SK-N-SH treated with all-trans-retinoic acid at 6 μM for 48 hours (cell line): ENCODE results near the gene GAGE10.

Experiments used
- ATAC-seq: fragments of 200-7000 bp; cut with Tn5 transposase; 3 replicates; pipeline ENCODE4 v1.9.1; 2020; ENCODE audit warnings: mild to moderate bottlenecking, moderate library complexity
- ARNTL ChIP-seq: fragments of 450-650 bp; formaldehyde crosslinking; IDR thresholded peaks from 2 replicates; pipeline ENCODE4 v1.5.0; 2020; ENCODE audit warnings: low read depth, mild to moderate bottlenecking, moderate library complexity, borderline replicate concordance
- BACH2 ChIP-seq: fragments of 250-450 bp; sonication (Bioruptor Pico); IDR thresholded peaks from 2 replicates; pipeline ENCODE4 v1.9.0; 2021; ENCODE audit warnings: mild to moderate bottlenecking, borderline replicate concordance
- CREB5 ChIP-seq: fragments of 250-450 bp; sonication (Bioruptor Pico); IDR thresholded peaks from 2 replicates; pipeline ENCODE4 v1.5.1; 2020; ENCODE audit warnings: low read depth, mild to moderate bottlenecking, moderate library complexity
- CSDC2 ChIP-seq: fragments of 250-450 bp; sonication (Bioruptor Pico); IDR thresholded peaks from 2 replicates; pipeline ENCODE4 v1.5.0; 2020; ENCODE audit warnings: mild to moderate bottlenecking, moderate library complexity
- ESRRG ChIP-seq: fragments of 250-450 bp; sonication (Bioruptor Pico); IDR thresholded peaks from 2 replicates; pipeline ENCODE4 v1.6.1; 2021; ENCODE audit warnings: mild to moderate bottlenecking
- GLIS3 ChIP-seq: fragments of 250-450 bp; sonication (Bioruptor Pico); IDR thresholded peaks from 2 replicates; pipeline ENCODE4 v1.5.0; 2020; ENCODE audit warnings: mild to moderate bottlenecking, moderate library complexity
- ISL1 ChIP-seq: fragments of 250-450 bp; sonication (Bioruptor Pico); IDR thresholded peaks from 2 replicates; pipeline ENCODE4 v2.1.2; 2022; ENCODE audit warnings: mild to moderate bottlenecking, moderate library complexity
- OSR1 ChIP-seq: fragments of 250-450 bp; sonication (Bioruptor Pico); IDR thresholded peaks from 2 replicates; pipeline ENCODE4 v1.8.0; 2022; ENCODE audit warnings: moderate library complexity, mild to moderate bottlenecking, inconsistent platforms
- POU6F1 ChIP-seq: fragments of 250-450 bp; sonication (Bioruptor Pico); IDR thresholded peaks from 2 replicates; pipeline ENCODE4 v1.8.0; 2021; ENCODE audit warnings: low read depth, mild to moderate bottlenecking, moderate library complexity, borderline replicate concordance
- PPARA ChIP-seq: fragments of 250-450 bp; sonication (Bioruptor Pico); IDR thresholded peaks from 2 replicates; pipeline ENCODE4 v1.5.0; 2020; ENCODE audit warnings: mild to moderate bottlenecking, borderline replicate concordance
- RARB ChIP-seq: fragments of 250-450 bp; sonication (Bioruptor Pico); IDR thresholded peaks from 2 replicates; pipeline ENCODE4 v1.8.0; 2021; ENCODE audit warnings: mild to moderate bottlenecking, moderate library complexity
- SNAI2 ChIP-seq: fragments of 250-450 bp; sonication (Bioruptor Pico); IDR thresholded peaks from 2 replicates; pipeline ENCODE4 v1.5.0; 2020; ENCODE audit warnings: mild to moderate bottlenecking, moderate library complexity
- TCF4 ChIP-seq: fragments of 250-450 bp; sonication (Bioruptor Pico); IDR thresholded peaks from 2 replicates; pipeline ENCODE4 v1.8.0; 2021; ENCODE audit warnings: mild to moderate bottlenecking, moderate library complexity, borderline replicate concordance
- TOX ChIP-seq: fragments of 250-450 bp; sonication (Bioruptor Pico); IDR thresholded peaks from 2 replicates; pipeline ENCODE4 v1.8.0; 2021; ENCODE audit warnings: mild to moderate bottlenecking, moderate library complexity, borderline replicate concordance
- TSHZ2 ChIP-seq: fragments of 250-450 bp; sonication (Bioruptor Pico); IDR thresholded peaks from 2 replicates; pipeline ENCODE4 v1.5.0; 2020; ENCODE audit warnings: mild to moderate bottlenecking, moderate library complexity
- ZC3H10 ChIP-seq: fragments of 250-450 bp; sonication (Bioruptor Pico); IDR thresholded peaks from 2 replicates; pipeline ENCODE4 v1.5.1; 2021; ENCODE audit warnings: mild to moderate bottlenecking, moderate library complexity
- ZFP3 ChIP-seq: fragments of 250-450 bp; sonication (Bioruptor Pico); IDR thresholded peaks from 2 replicates; pipeline ENCODE4 v1.5.0; 2020; ENCODE audit warnings: mild to moderate bottlenecking, moderate library complexity
- ZFP30 ChIP-seq: fragments of 450-650 bp; formaldehyde crosslinking; IDR thresholded peaks from 2 replicates; pipeline ENCODE4 v1.5.0; 2022; ENCODE audit warnings: mild to moderate bottlenecking, moderate library complexity
- ZNF565 ChIP-seq: fragments of 450-650 bp; formaldehyde crosslinking; conservative IDR thresholded peaks from 2 replicates; pipeline ENCODE4 v1.5.0; 2020; ENCODE audit warnings: low read depth, mild to moderate bottlenecking, moderate library complexity
- ZNF8 ChIP-seq: fragments of 450-650 bp; formaldehyde crosslinking; IDR thresholded peaks from 2 replicates; pipeline ENCODE4 v1.5.0; 2020; ENCODE audit warnings: mild to moderate bottlenecking, moderate library complexity
- TF ChIP-seq, protein P1 (sequence below): fragments of 250-450 bp; sonication (Bioruptor Pico); IDR thresholded peaks from 2 replicates; pipeline ENCODE4 v1.5.1; 2021; ENCODE audit warnings: mild to moderate bottlenecking, moderate library complexity

The GAGE10 gene

DNA sequence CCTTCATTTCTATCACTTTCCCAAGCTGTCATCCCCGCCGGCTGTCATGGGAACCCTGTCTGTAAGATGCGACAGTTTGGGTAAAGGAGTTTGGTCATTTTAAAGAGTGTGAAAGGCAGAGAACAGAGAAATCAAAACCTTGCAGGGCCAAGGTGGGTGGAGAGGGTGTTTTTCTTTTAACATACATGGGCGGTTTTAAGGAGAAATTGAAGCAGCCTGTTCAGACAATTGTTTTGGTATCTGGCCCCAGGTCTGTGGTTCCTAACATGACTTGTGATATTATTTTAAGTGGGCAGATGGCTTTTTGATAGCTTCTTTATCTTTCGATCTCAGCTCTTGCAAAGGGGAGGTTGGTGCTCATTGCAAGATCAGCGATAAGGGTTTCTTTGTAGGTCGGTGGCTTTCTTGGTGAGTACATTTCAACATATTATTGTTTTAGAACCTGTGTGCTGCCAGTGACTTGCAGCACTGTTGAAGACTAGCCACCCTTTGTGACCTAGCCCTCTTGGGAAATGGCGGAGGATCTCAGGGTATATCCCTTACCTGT, 30.2 kb upstream of the GAGE10 start (continued):
- no peak for TF ChIP-seq PPARA
- no peak for TF ChIP-seq TCF4 (CRISPR knock-in tag)
- no peak for TF ChIP-seq OSR1
- TF ChIP-seq ISL1 (CRISPR knock-in tag): no peak

GRCh38 chrX:49276207-49276606, 27.2 kb upstream of the GAGE10 start:
- no peak for ATAC-seq
- TF ChIP-seq ARNTL (CRISPR knock-in tag) (no peak), OSR1 (no peak), RARB (CRISPR knock-in tag) (no peak), ESRRG (CRISPR knock-in tag) (no peak), ZFP30 (CRISPR knock-in tag) (no peak), PPARA (no peak), BACH2 (CRISPR knock-in tag) (no peak), CSDC2 (CRISPR knock-in tag) (no peak), CREB5 (CRISPR knock-in tag) (no peak), TOX (CRISPR knock-in tag) (no peak), ZNF8 (CRISPR knock-in tag) (no peak), SNAI2 (CRISPR knock-in tag) (no peak), ZC3H10 (CRISPR knock-in tag) (no peak), ZNF565 (CRISPR knock-in tag) (no peak), TCF4 (CRISPR knock-in tag) (no peak), TSHZ2 (CRISPR knock-in tag) (no peak), ISL1 (CRISPR knock-in tag) (no peak), POU6F1 (no peak), GLIS3 (CRISPR knock-in tag) (no peak)
- TF ChIP-seq, protein P1, sequence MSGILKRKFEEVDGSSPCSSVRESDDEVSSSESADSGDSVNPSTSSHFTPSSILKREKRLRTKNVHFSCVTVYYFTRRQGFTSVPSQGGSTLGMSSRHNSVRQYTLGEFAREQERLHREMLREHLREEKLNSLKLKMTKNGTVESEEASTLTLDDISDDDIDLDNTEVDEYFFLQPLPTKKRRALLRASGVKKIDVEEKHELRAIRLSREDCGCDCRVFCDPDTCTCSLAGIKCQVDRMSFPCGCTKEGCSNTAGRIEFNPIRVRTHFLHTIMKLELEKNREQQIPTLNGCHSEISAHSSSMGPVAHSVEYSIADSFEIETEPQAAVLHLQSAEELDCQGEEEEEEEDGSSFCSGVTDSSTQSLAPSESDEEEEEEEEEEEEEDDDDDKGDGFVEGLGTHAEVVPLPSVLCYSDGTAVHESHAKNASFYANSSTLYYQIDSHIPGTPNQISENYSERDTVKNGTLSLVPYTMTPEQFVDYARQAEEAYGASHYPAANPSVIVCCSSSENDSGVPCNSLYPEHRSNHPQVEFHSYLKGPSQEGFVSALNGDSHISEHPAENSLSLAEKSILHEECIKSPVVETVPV (CRISPR knock-in tag): no peak

DNA sequence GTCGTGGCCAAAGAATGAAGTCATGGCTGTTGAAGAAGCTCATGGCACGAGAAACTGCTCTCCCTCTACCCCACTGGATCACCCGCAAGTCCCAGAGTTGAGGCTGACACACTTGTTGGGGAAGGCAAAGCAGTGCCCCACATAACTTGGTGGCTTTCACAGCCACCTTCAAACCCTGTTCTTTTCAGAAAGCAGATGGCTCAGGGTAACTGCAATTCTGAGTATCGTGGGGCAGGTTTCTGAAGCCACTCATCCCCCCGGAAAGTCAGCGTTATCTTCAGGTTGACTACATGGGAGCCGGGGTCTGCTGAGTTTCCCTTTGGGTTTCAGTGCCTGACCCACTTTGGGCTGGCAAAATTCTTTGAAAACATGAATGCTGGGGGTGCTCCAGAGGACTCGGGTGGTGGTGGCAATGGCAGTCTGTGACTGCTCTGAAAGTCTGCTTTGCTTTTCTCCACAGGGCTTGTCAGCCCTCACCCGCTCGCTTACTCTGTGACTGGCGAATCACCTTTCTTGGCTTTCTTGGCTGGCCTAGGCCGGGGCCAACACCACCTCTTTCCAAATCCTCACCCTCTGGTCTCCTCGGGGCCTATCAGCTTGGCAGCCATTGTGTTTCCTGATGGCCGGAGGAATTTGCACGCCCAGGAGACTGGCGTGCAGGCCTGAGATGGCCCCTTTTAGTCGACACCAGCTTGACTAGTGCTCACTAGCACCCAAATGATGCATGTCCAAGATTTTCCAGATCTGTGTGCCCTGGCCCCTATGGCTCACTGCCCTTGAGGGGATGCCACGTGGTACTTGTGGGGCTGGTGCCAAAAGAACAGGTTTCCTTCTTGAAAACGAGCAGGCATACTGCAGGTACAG, 26.5 kb upstream of the GAGE10 start:
- no peak for ATAC-seq
- no peak for TF ChIP-seq RARB (CRISPR knock-in tag)
- no peak for TF ChIP-seq ISL1 (CRISPR knock-in tag)
- no peak for TF ChIP-seq CREB5 (CRISPR knock-in tag)
- TF ChIP-seq PPARA: no peak
- no peak for TF ChIP-seq ZFP30 (CRISPR knock-in tag)
- no peak for TF ChIP-seq ZFP3 (CRISPR knock-in tag)
- no peak for TF ChIP-seq SNAI2 (CRISPR knock-in tag)
- no peak for TF ChIP-seq ZNF8 (CRISPR knock-in tag)
- no peak for TF ChIP-seq POU6F1
- TF ChIP-seq ARNTL (CRISPR knock-in tag): no peak
